Esophagus muscularis mucosa (tissue), 4 donors: ENCODE results near the gene COPS8. TPM values are rescaled to one million over a fixed set of nuclear protein-coding genes. Genes with fewer than 3 reads are reported as not detected.

Source experiments
- DNase-seq: peaks from one replicate; pipeline ENCODE4 v3.0.0-alpha.2; 2017; ENCODE audit errors: extremely low spot score
- H3K27ac ChIP-seq, 4 donors: fragments of 200-600 bp; sonication (generic); replicated peaks in 1 of 4; 1 replicate in 3 of 4; 2 replicates in 1 of 4; pipeline ENCODE4 v1.5.1; 2016 to 2019; ENCODE audit warnings: mild to moderate bottlenecking in 1 of 4
- H3K27me3 ChIP-seq, 4 donors: fragments of 200-600 bp; sonication (generic); one replicate each; pipeline versions ENCODE4 v1.5.1 to v1.6.0; 2016 to 2019
- H3K36me3 ChIP-seq, 4 donors: fragments of 200-600 bp; sonication (generic); one replicate each; pipeline ENCODE4 v1.5.1; 2016 to 2019
- H3K4me1 ChIP-seq, 4 donors: fragments of 200-600 bp; sonication (generic); one replicate each; pipeline ENCODE4 v1.5.1; 2016 to 2019
- H3K4me3 ChIP-seq, 4 donors: fragments of 200-600 bp; sonication (generic); 1 replicate in 2 of 4; 2 replicates in 2 of 4; pipeline ENCODE4 v1.5.1; 2016 to 2019; ENCODE audit warnings: mild to moderate bottlenecking in 4 of 4, moderate library complexity in 1 of 4
- H3K9me3 ChIP-seq, 4 donors: fragments of 200-600 bp; sonication (generic); 1 replicate in 3 of 4; 2 replicates in 1 of 4; pipeline ENCODE4 v1.5.1; 2016 to 2019
- EP300 ChIP-seq: sonication (generic); formaldehyde crosslinking; IDR thresholded peaks from one replicate; pipeline ENCODE4 v1.6.1; 2017; ENCODE audit warnings: antibody characterized with exemption
- POLR2A ChIP-seq: fragments of 450-650 bp; IDR thresholded peaks from one replicate; pipeline ENCODE4 v1.6.1; 2017; ENCODE audit warnings: antibody characterized with exemption, moderate library complexity, mild to moderate bottlenecking, low read depth
- POLR2AphosphoS5 ChIP-seq, 2 donors: sonication (generic); formaldehyde crosslinking; IDR thresholded peaks; one replicate each; pipeline ENCODE4 v1.6.1; 2017; ENCODE audit warnings: antibody characterized with exemption in 2 of 2
- WGBS: methylation state at CpG from one replicate; pipeline ENCODE4 v1.1.5; 2018; 5-methylcytosine and 5-hydroxymethylcytosine counted together
- intact Hi-C: fragments of 100-400 bp; cut with DNase I; formaldehyde crosslinking; loops from one replicate; pipeline ENCODE4 v1.15.1; 2023
- total RNA-seq, 4 donors: library from RNA; depleted of rRNA; stranded (reverse); fragments of >200 nt; gene quantifications; one replicate each; pipeline versions ENCODE4 v1.1.0 to v1.2.1, GENCODE V29; 2016
- TF ChIP-seq, protein P1 (sequence below), 3 experiments: fragments of 200-600 bp in 2 of 3; fragments of 450-650 bp in 1 of 3; sonication (generic) in 2 of 3; IDR thresholded peaks; one replicate each; pipeline ENCODE4 v1.5.1; 2017 to 2019; ENCODE audit warnings: antibody characterized with exemption in 3 of 3, mild to moderate bottlenecking in 2 of 3, moderate library complexity in 1 of 3

COPS8 gene
- total RNA-seq, 4 donors from 2014 or later = 69.4 to 96.0 (median 82.8) TPM

DNA sequence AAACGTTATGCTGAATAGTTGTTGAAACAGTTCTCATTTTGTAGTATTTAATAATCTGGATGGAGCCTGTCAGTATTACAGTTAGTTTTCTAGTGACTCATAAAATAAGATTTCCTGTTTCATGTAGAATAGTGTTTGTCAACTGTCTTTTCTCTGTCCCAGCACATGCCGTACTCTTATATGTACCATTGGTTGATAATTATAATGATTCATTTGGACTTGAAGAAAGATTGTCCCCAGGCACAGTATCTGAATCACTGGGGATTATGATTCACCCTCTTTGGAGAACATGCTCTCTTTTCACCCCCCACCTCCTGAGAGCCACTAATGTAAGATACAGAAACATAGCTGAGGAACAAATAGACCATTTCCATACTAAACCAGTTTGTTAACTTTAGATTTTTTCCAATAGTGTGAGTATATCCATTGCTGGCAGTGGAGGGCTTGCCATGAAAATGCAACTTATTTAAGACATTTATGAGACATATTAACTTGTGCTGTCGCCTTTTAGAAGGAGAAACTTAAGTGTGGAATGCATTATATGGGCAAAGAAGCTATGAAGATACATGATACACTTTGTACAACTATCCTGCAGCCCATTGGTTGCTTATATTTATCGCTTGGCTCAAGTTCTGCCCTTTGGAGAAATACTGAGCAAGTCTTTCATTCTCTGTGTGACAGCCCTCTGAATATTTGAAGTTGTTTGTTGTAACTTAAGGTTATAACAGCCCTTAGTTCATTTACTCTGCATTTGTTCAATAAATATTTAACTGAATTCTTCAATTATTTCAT, 12.4 kb downstream of the COPS8 start:
- Histone ChIP-seq H3K36me3 (peaks cover 45 to 93% (median 82%) of the 10 kb centered on the region in 4 donors), H3K4me3 (no peak overlapping the region), H3K27ac (no peak overlapping the region), H3K4me1 (peaks cover under 1 to 15% (median 13%) of the 10 kb centered on the region in 4 donors), H3K9me3 (no peaks in the 10 kb centered on the region), H3K27me3 (no peaks in the 10 kb centered on the region)
- TF ChIP-seq POLR2AphosphoS5 (IDR thresholded peaks at IDR 0.05) (peak in 1 of 2 donors; percentile 54), POLR2A (no peak)
- intact Hi-C loops = loop anchor here (10.0 kb wide), 2 partner anchors 377 to 477 kb away; no protein-coding TSS in a partner anchor
- DNase-seq = no peak
- WGBS = 77% methylated on average over 4 of the region's 4 CpGs

DNA sequence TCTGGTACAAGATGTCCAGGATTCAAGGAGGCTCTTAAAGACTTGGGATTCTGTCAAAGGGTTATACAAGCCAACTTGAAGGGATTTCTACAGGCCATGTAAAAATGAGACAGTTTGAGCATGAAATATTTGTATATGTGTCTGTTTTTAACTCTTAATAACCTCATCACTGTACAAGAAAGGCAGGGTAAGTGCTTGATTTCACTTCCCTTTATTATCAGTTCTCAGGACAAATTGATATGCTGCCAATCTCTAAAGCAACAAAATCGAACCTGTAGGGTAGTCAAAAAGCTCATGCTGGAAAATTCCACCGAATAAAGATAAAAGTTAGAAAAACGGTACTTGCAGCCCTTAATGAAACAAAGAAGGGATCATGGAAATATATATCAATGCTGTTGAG, 14.1 kb downstream of the COPS8 start:
- Histone ChIP-seq H3K27ac (no peak overlapping the region), H3K4me3 (no peak overlapping the region), H3K27me3 (no peaks in the 10 kb centered on the region), H3K4me1 (no peaks in the 10 kb centered on the region), H3K36me3 (peaks cover 33 to 93% (median 73%) of the 10 kb centered on the region in 4 donors), H3K9me3 (no peaks in the 10 kb centered on the region)
- 92% methylated on average over 3 of the region's 3 CpGs for WGBS
- intact Hi-C loops = loop anchor here (10.0 kb wide), 2 partner anchors 375 to 475 kb away; no protein-coding TSS in a partner anchor
- TF ChIP-seq POLR2A = no peak
- no peak for TF ChIP-seq POLR2AphosphoS5 (IDR thresholded peaks at IDR 0.05)
- TF ChIP-seq, protein P1, sequence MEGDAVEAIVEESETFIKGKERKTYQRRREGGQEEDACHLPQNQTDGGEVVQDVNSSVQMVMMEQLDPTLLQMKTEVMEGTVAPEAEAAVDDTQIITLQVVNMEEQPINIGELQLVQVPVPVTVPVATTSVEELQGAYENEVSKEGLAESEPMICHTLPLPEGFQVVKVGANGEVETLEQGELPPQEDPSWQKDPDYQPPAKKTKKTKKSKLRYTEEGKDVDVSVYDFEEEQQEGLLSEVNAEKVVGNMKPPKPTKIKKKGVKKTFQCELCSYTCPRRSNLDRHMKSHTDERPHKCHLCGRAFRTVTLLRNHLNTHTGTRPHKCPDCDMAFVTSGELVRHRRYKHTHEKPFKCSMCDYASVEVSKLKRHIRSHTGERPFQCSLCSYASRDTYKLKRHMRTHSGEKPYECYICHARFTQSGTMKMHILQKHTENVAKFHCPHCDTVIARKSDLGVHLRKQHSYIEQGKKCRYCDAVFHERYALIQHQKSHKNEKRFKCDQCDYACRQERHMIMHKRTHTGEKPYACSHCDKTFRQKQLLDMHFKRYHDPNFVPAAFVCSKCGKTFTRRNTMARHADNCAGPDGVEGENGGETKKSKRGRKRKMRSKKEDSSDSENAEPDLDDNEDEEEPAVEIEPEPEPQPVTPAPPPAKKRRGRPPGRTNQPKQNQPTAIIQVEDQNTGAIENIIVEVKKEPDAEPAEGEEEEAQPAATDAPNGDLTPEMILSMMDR (IDR thresholded peaks at IDR 0.05) = no peak
- no peak for TF ChIP-seq EP300
- no peak for DNase-seq

DNA sequence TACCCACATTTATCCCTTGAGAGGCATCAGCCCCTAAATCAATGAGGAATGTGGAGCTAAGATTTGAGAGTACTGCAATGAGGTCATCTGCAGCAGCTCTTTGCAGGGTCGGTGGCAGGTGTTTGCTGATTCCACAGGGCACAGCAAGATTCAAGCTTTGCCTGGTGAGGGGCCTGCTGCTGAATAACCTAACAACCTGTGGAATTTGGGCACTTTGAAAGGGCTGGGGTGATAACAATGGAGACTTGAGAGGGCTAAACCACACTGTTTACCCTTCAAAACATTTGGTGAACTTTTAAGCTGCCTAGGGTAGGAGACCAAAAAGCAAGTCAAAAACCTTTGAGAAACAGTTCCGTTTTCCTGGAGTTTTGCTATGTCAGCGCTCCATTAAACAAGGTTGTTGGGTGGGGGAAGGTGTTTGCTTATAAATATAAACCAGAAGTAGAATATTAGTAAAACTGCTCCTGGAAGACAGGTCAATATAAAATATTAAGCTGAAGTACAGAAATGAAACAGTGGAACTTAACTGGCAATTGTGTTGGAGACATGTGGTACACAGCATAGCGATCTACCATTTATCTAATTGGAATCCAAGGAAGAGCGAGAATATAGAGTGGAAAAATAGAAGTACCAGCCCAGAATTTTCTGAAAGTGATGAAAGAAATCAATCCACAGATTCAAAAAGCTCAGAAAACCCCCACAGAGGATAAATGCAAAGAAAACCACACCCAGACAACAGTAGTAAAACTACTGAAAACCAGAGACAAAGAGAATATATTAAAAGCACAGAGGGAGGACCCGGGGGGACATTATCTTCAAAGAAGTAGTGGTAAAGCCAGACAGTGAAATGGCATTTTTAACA, 15.7 kb downstream of the COPS8 start:
- peaks cover 32 to 85% (median 59%) of the 10 kb centered on the region in 4 donors for H3K36me3 ChIP-seq
- DNase-seq = no peak
- H3K4me1 ChIP-seq = no peaks in the 10 kb centered on the region
- H3K9me3 ChIP-seq = no peaks in the 10 kb centered on the region
- intact Hi-C loops = no loop called here
- 94% methylated on average over 6 of the region's 6 CpGs for WGBS
- no peak overlapping the region for H3K27ac ChIP-seq
- no peak overlapping the region for H3K4me3 ChIP-seq
- no peak for TF ChIP-seq POLR2AphosphoS5 (IDR thresholded peaks at IDR 0.05)
- TF ChIP-seq POLR2A = no peak
- no peaks in the 10 kb centered on the region for H3K27me3 ChIP-seq

DNA sequence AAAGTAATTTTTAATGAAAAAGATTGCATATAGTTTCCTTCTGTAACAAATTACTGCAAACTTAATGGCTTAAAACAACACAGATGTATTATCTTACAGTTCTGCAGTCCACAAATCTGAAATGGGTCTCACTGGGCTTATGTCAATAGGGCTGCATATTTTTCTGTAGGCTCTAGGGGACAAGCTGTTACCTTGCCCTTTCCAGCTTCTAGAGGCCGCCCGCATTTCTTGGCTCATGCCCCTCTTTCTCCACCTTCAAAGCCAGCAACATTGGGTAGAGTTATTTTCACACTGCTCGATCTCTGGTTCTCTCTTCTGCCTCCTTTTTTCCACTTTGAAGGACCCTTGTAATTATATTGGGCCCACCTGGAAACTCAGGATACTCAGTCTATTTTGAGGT, 16.7 kb downstream of the COPS8 start:
- H3K36me3 ChIP-seq = peaks cover 29 to 75% (median 48%) of the 10 kb centered on the region in 4 donors
- no peak for DNase-seq
- WGBS = 92% methylated on average over 3 of the region's 3 CpGs

DNA sequence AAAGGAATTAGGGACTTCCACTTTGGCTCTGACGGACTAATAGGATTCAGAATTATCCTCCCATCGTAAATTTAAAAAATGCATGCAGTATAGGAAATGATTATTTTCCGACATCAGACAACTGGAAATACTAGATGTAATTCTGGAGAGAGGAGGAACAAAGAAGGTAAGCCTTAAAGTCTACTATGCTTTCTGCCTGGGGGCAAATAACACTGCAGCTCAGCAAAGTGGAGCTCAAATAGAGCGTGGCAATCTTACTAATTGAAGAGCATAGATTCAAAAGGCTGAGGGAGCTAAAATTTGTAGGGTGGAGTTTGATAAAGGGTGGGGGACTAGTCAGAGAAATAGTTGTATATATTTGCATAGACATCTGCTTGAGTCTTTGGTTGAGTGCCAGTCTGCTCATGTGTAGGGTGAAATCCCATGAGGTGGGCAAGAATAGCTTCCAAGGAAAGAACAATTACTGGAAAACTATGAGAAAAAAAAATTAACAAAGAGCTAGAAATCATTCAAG, 23.8 kb downstream of the COPS8 start:
- peaks cover 0 to 11% (median 0%) of the 10 kb centered on the region in 4 donors for H3K36me3 ChIP-seq
- no peak overlapping the region for H3K27ac ChIP-seq
- no peaks in the 10 kb centered on the region for H3K9me3 ChIP-seq
- H3K4me3 ChIP-seq = no peak overlapping the region
- H3K27me3 ChIP-seq = no peaks in the 10 kb centered on the region
- intact Hi-C loops = no loop called here
- 97% methylated on average over 4 of the region's 4 CpGs for WGBS
- TF ChIP-seq POLR2AphosphoS5 (IDR thresholded peaks at IDR 0.05) = no peak
- no peak for TF ChIP-seq EP300
- TF ChIP-seq, protein P1 (IDR thresholded peaks at IDR 0.05) = no peak
- no peak for TF ChIP-seq POLR2A
- no peaks in the 10 kb centered on the region for H3K4me1 ChIP-seq
- no peak for DNase-seq

More for the DNA sequence above, 16.7 kb downstream of the COPS8 start:
- intact Hi-C loops = no loop called here
- H3K9me3 ChIP-seq = no peaks in the 10 kb centered on the region
- no peaks in the 10 kb centered on the region for H3K4me1 ChIP-seq
- H3K27ac ChIP-seq = no peak overlapping the region
- no peaks in the 10 kb centered on the region for H3K27me3 ChIP-seq
- TF ChIP-seq POLR2A (no peak), POLR2AphosphoS5 (IDR thresholded peaks at IDR 0.05) (no peak), EP300 (no peak)
- TF ChIP-seq, protein P1 (IDR thresholded peaks at IDR 0.05) = no peak
- no peak overlapping the region for H3K4me3 ChIP-seq
